ENCODE results near the gene PXDN. TPM values are rescaled to one million over a fixed set of nuclear protein-coding genes. Genes with fewer than 3 reads are reported as not detected.

The PXDN gene
- total and polyA plus RNA-seq, 9 of the 15 experiments (the other 6 are each of a cell fraction or from before 2014, with no cell fraction given): 0.49 TPM; not detected in 8

- Histone ChIP-seq H3K9ac (ENCODE audit: insufficient read depth in 1 of 2, low read depth in 2 of 2, low read length in 2 of 2) (no peak overlapping the region), H3K4me1 (replicated peaks in 1 of 2; ENCODE audit: control insufficient read depth in 2 of 2, insufficient read depth in 2 of 2, low read length in 2 of 2) (no peaks in the 10 kb centered on the region; a peak in 1 of 5 replicates), H3K4me3 (no peak overlapping the region), H3K9me1 (ENCODE audit: control insufficient read depth, insufficient read depth, low read length) (no peaks in the 10 kb centered on the region), H4K20me1 (replicated peaks; ENCODE audit: control insufficient read depth, insufficient read depth, low read length) (no peaks in the 10 kb centered on the region), H3K4me2 (ENCODE audit: insufficient read depth, low read length) (no peak overlapping the region), H3K36me3 (ENCODE audit: control insufficient read depth, insufficient read depth, low read length) (no peaks in the 10 kb centered on the region), H3K9me3 (replicated peaks; ENCODE audit: control insufficient read depth, insufficient read depth, low read depth, low read length) (peaks cover 4% of the 10 kb centered on the region), H3K79me2 (ENCODE audit: control insufficient read depth, insufficient read depth, low read length) (no peaks in the 10 kb centered on the region), H3K27me3 (ENCODE audit: control insufficient read depth in 2 of 2, insufficient read depth in 2 of 2, low read length in 2 of 2) (peaks cover 0 to 20% of the 10 kb centered on the region in 2 experiments; a peak in 2 of 5 replicates), H2AFZ (ENCODE audit: low read depth, low read length) (no peak overlapping the region), H3K27ac (ENCODE audit: extremely low read depth, low read depth, low read length) (no peak overlapping the region)
- intact Hi-C loops (cut with micrococcal nuclease): loop anchor here (5.0 kb wide), 1 partner anchor 176 kb away; no protein-coding TSS in a partner anchor
- 2% methylated on average over 13 of the region's 16 CpGs for WGBS (ENCODE audit: insufficient coverage, low coverage, missing lambda C conversion rate)
- CTCF ChIA-PET (ENCODE audit: low intra/inter-chr PET ratio): no interaction called here
- POLR2A ChIA-PET: no interaction called here
- FAIRE-seq (no peak), ATAC-seq (no peak), DNase-seq (ENCODE audit: extremely low read depth in 1 of 4, low spot score in 3 of 4) (no peak)
- BruUV-seq (replicated peaks): no TSS peak
- in situ Hi-C loops (cut with MboI): no loop called here
- TF ChIP-seq PTRF (tag; IDR thresholded peaks at IDR 0.05) (no peak), ZBTB12 (CRISPR knock-in tag; IDR thresholded peaks at IDR 0.05) (no peak), ZNF212 (CRISPR knock-in tag; IDR thresholded peaks at IDR 0.05) (no peak), RBM25 (IDR thresholded peaks at IDR 0.05; ENCODE audit: low read depth, low read length, severe bottlenecking) (no peak), PATZ1 (CRISPR knock-in tag; IDR thresholded peaks at IDR 0.05; ENCODE audit: borderline replicate concordance) (no peak), HNRNPUL1 (IDR thresholded peaks at IDR 0.05; ENCODE audit: low read length) (no peak), NFXL1 (CRISPR knock-in tag; IDR thresholded peaks at IDR 0.05) (no peak), ZSCAN29 (IDR thresholded peaks at IDR 0.05) (no peak), RBM34 (IDR thresholded peaks at IDR 0.05; ENCODE audit: borderline replicate concordance, insufficient read depth, low read length) (no peak), ZNF407 (IDR thresholded peaks at IDR 0.05; ENCODE audit: low read depth) (no peak), ZFP1 (CRISPR knock-in tag; IDR thresholded peaks at IDR 0.05) (no peak), TCF3 (CRISPR knock-in tag; IDR thresholded peaks at IDR 0.05) (no peak), ATF7 (IDR thresholded peaks at IDR 0.05) (no peak), MEF2D (tag; conservative IDR thresholded peaks at IDR 0.05; ENCODE audit: low read depth) (no peak)
Measured at GRCh38 chr2:1591461-1591770, 152.9 kb downstream of the PXDN start.

Measured in K562 (cell line).